ENCODE data around the gene PTRH2.
"Not testable (repeated sequence)": the region's sequence is repeated elsewhere in the genome, so short reads cannot be mapped to it uniquely, and the experiment has no call there.

PTRH2 gene

GRCh38 chr17:59707149-59707970 lies at the start of gene PTRH2, which contains the start of gene VMP1:
Gene PTRH2, minus strand, starts transcription at chr17:59707430. Its CDS starts 9,452 bp downstream, at chr17:59697978.
Gene VMP1, plus strand, starts transcription at chr17:59707654. Its CDS starts 23,793 bp downstream, at chr17:59731447.
- peak; percentile 83 for DNase-seq

GRCh38 chr17:59756236-59756818 lies 49.1 kb upstream of the PTRH2 start:
- no peak for DNase-seq

GRCh38 chr17:59755069-59755468 lies 47.8 kb upstream of the PTRH2 start:
- DNase-seq, result not testable (repeated sequence)

- DNase-seq, result no peak
These were observed 47.3 kb upstream of the PTRH2 start for GRCh38 chr17:59754552-59754951.

- DNase-seq, result peak; percentile 6
These were observed 46.6 kb upstream of the PTRH2 start for GRCh38 chr17:59753522-59754467.

GRCh38 chr17:59752922-59753321 lies 45.7 kb upstream of the PTRH2 start:
- DNase-seq, result no peak

GRCh38 chr17:59752446-59752845 lies 45.2 kb upstream of the PTRH2 start:
- no peak for DNase-seq

- DNase-seq, result no peak
These were observed 44.8 kb upstream of the PTRH2 start for GRCh38 chr17:59751955-59752413.

- no peak for DNase-seq
These were observed 41.4 kb upstream of the PTRH2 start for GRCh38 chr17:59748591-59748990.

GRCh38 chr17:59746849-59747445 lies 39.7 kb upstream of the PTRH2 start:
- DNase-seq, result no peak

GRCh38 chr17:59745040-59745439 lies 37.8 kb upstream of the PTRH2 start:
- no peak for DNase-seq

- DNase-seq, result no peak
These were observed 36.6 kb upstream of the PTRH2 start for GRCh38 chr17:59743842-59744241.

- DNase-seq, result no peak
These were observed 30.1 kb upstream of the PTRH2 start for GRCh38 chr17:59737324-59737723.

GRCh38 chr17:59734226-59734625 lies 27.0 kb upstream of the PTRH2 start:
- DNase-seq, result no peak

GRCh38 chr17:59733697-59734096 lies 26.5 kb upstream of the PTRH2 start:
- no peak for DNase-seq

GRCh38 chr17:59730268-59730834 lies 23.1 kb upstream of the PTRH2 start:
- no peak for DNase-seq

GRCh38 chr17:59727817-59728533 lies 20.7 kb upstream of the PTRH2 start:
- no peak for DNase-seq

GRCh38 chr17:59725691-59726090 lies 18.5 kb upstream of the PTRH2 start:
- no peak for DNase-seq

GRCh38 chr17:59723607-59724006 lies 16.4 kb upstream of the PTRH2 start:
- no peak for DNase-seq

- no peak for DNase-seq
These were observed 15.8 kb upstream of the PTRH2 start for GRCh38 chr17:59723041-59723440.

- no peak for DNase-seq
These were observed 15.4 kb upstream of the PTRH2 start for GRCh38 chr17:59722623-59723022.

GRCh38 chr17:59719526-59719925 lies 12.3 kb upstream of the PTRH2 start:
- DNase-seq, result no peak

Measured in activated gamma-delta T cell treated with Interleukin-2 at 50 U/mL for 16 hours (primary cell).